Nephron progenitor cell (in vitro differentiated cells): Measurements from ENCODE around the gene MOGAT3.

Source experiments
- DNase-seq: peaks from one replicate; pipeline ENCODE4 v3.0.0; 2021
- H3K27ac Mint-ChIP-seq: 2 replicates; pipeline ENCODE4 v1.8.0; 2021; ENCODE audit warnings: mild to moderate bottlenecking, moderate library complexity, mixed read lengths
- H3K27me3 Mint-ChIP-seq: 2 replicates; pipeline ENCODE4 v1.8.0; 2021; ENCODE audit warnings: mild to moderate bottlenecking, low read depth, mixed read lengths; ENCODE audit not compliant: poor library complexity
- H3K36me3 Mint-ChIP-seq: 2 replicates; pipeline ENCODE4 v1.8.0; 2021; ENCODE audit warnings: low read depth, mixed read lengths
- H3K4me1 Mint-ChIP-seq: 2 replicates; pipeline ENCODE4 v1.8.0; 2021; ENCODE audit warnings: mixed read lengths
- H3K4me3 Mint-ChIP-seq: 2 replicates; pipeline ENCODE4 v1.8.0; 2021; ENCODE audit warnings: mild to moderate bottlenecking, moderate library complexity, mixed read lengths
- H3K9me3 Mint-ChIP-seq: 2 replicates; pipeline ENCODE4 v1.8.0; 2021; ENCODE audit warnings: mild to moderate bottlenecking, moderate library complexity, mixed read lengths
- CTCF ChIP-seq: fragments of 200-600 bp; sonication (generic); IDR thresholded peaks from 2 replicates; pipeline ENCODE4 v1.5.0; 2021; ENCODE audit warnings: antibody characterized with exemption

MOGAT3 gene

GRCh38 chr7:101235050-101235449, 34.2 kb upstream of the MOGAT3 start:
- no peak for DNase-seq
- TF ChIP-seq CTCF = peak; percentile 22
- Mint-ChIP-seq H3K27me3 (peaks cover 11% of the 10 kb centered on the region), H3K36me3 (no peaks in the 10 kb centered on the region), H3K4me1 (peaks cover 32% of the 10 kb centered on the region), H3K9me3 (no peaks in the 10 kb centered on the region), H3K27ac (no peak overlapping the region), H3K4me3 (no peak overlapping the region)

DNA sequence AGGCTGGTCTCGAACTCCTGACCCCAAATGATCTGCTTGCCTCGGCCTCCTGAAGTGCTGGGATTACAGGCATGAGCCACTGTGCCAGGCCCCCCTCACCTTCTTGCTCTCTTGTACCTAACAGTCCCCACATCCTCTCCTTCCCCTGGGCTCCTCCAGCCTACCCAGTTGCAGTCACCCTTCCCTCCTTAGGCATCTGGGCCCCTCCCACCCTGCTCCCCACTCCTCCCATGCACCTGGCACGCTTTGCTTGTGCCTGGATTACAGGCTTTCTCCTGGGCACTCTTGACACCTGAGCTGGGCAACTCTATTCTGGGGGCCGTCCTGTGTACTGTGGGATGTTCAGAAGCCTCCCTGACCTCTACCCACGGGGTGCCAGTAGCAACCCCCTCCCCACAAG, 33.8 kb upstream of the MOGAT3 start:
- no peak for TF ChIP-seq CTCF
- Mint-ChIP-seq H3K4me3 (no peak overlapping the region), H3K36me3 (no peaks in the 10 kb centered on the region), H3K4me1 (peaks cover 32% of the 10 kb centered on the region), H3K27me3 (peaks cover 11% of the 10 kb centered on the region), H3K27ac (no peak overlapping the region), H3K9me3 (no peaks in the 10 kb centered on the region)
- DNase-seq = no peak

DNA sequence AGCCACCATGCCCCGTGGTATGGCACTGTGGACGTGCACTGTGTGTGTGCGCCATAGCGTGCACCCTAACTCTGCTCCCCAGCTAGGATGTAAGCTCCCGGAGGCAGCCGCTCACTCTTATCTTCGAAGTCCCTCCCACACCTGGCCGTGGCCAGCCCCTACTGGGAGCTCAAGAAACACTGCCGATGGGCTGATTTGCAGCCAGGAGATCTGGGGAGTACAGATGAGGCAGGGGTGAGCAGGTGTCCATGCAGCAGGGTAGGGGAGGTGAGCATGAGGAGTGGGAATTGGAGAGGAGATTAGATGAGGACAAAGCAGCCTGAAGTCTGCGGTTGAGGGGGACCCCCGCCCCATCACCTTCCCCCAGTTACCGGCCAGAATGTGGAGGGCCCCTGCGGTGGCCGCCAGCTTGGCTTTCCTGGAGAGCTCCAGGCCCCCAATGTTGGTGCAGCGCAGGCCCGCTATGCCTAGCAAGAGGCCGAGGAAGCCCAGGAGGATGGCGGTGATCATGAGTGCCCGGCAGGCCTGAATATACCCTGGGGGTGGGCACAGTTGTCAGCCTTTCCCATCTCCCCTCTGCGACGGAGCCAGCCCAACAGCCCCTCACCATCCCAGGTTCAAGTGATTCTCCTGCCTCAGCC, 33.2 kb upstream of the MOGAT3 start:
- no peak for TF ChIP-seq CTCF
- peaks cover 36% of the 10 kb centered on the region for H3K4me1 Mint-ChIP-seq
- no peak overlapping the region for H3K27ac Mint-ChIP-seq
- H3K36me3 Mint-ChIP-seq = peaks cover 3% of the 10 kb centered on the region
- DNase-seq = no peak
- peaks cover 11% of the 10 kb centered on the region for H3K27me3 Mint-ChIP-seq
- H3K4me3 Mint-ChIP-seq = no peak overlapping the region
- H3K9me3 Mint-ChIP-seq = no peaks in the 10 kb centered on the region

GRCh38 chr7:101232141-101232850, 31.5 kb upstream of the MOGAT3 start:
- no peaks in the 10 kb centered on the region for H3K9me3 Mint-ChIP-seq
- DNase-seq = peak; percentile 70
- peak overlapping the region; percentile 63 for H3K4me3 Mint-ChIP-seq
- H3K4me1 Mint-ChIP-seq = peaks cover 25% of the 10 kb centered on the region
- peaks cover 9% of the 10 kb centered on the region for H3K36me3 Mint-ChIP-seq
- no peak overlapping the region for H3K27ac Mint-ChIP-seq
- H3K27me3 Mint-ChIP-seq = peaks cover 11% of the 10 kb centered on the region
- no peak for TF ChIP-seq CTCF

DNA sequence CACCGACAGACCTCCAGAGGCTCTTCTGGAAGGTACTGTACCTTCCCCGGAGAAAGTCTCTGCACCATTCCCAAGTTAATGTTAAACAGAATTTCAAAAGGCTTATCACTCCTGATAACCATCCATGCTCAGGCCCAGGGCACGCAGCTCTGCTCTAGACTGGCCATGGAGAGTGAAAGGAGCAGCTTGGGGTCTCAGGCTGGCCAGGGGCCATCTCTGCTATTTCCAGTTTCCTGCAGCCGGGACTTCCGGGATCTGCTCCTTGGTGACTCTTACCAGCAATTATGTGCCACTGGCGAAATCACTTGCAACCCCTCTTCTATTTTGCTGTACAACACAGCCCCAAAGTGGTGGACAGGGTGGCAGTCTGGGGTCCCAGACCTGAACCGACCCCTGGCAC, 30.8 kb upstream of the MOGAT3 start:
- no peak for DNase-seq

More for the DNA sequence above, 30.8 kb upstream of the MOGAT3 start:
- H3K4me1 Mint-ChIP-seq = peaks cover 25% of the 10 kb centered on the region
- TF ChIP-seq CTCF = no peak
- H3K27me3 Mint-ChIP-seq = peaks cover 11% of the 10 kb centered on the region
- H3K4me3 Mint-ChIP-seq = no peak overlapping the region
- no peak overlapping the region for H3K27ac Mint-ChIP-seq
- H3K36me3 Mint-ChIP-seq = peaks cover 13% of the 10 kb centered on the region
- no peaks in the 10 kb centered on the region for H3K9me3 Mint-ChIP-seq
